Smooth muscle cell of the umbilical artery (primary cell): ENCODE results near the gene ZNF263. TPM values are rescaled to one million over a fixed set of nuclear protein-coding genes. Genes with fewer than 3 reads are reported as not detected.

Source experiments
- total RNA-seq: library from RNA; depleted of rRNA; stranded (reverse); fragments of >200 nt; gene quantifications from 2 replicates; pipeline ENCODE4 v1.2.3, GENCODE V29; 2014

Gene ZNF263
- total RNA-seq, result 44.5 and 45.7 TPM in 2 replicates

DNA sequence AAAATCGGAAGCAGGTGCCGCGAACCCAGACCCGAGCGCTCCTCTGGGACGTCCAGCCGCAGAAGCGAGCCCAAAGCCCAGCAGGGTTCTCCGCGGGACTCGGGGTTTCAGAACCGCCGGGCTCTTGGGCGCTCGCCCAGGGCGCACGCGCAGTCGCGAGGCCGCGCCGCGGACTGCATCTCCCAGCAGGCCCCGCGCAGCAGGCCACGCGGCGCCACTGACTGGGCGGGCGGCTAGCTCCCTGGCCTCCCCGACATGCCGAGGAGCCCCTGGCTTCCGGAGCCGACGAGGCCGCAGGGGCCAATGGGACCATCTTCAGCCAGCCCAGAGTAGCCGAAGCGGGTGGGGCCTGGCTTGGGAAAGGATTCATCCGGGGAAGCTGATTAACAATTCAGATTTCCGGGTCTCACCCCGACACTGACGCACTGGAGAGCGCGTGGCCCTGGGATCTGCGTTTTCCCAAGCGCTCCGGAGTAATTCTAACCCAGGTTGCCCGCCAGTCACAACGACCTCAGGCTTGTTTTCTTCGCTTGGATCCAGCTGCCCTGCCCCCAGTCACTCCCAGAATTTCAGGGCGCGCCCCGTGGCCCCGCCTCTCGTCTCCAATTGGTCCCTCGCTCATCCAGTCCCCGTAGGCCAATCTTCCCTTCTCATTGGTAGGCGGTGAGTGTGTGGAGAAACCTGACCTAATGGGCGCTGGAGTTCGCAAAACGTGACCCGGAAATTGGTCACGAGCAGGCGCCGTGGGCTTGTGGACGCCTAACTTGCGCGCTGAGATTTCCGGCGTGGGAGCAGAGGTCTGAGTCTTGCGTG is at the start of gene ZNF263:
ZNF263 (plus strand) TSS at position 762 of the 813 bp plus-strand sequence. CDS start 328 bp downstream, outside the sequence.

DNA sequence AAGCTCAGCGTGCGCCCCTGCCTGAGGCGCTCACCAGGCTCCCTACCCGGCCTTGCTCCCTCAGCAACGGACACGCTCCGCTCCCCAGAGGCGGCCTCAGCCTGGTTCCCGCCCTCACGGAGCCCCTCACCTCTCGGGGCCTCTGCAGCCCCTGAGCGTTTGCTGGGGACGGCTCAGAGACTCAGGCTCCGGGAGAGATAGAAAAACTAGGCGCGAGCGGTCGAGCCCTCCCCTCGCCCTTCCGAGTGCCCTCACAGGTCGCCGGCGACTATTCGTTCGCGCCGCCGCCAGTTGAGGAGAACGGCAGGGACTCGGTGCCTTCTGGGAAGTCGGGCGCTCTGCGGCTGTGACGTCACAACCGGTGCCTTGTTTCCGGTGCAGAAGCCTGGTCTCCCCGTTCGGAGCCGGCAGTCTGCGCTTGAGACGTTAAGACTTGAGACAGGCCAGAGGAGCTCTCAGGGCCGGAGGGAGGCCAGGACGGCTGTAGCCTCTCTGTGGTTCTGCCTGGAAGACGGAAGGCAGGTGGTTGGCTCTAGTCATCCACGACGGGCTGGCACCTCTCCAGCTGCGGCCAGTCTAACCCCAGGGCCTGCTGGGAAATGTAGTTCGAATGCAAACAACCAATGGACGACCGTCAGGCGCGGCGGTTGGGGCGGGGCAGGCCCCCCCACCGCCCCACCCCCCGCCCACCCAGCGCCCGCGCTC is 48.3 kb upstream of the ZNF263 start, which contains the start of gene ZNF200:
ZNF200 (minus strand) TSS at position 302 of the 705 bp plus-strand sequence. CDS start 1,403 bp downstream, outside the sequence.

DNA sequence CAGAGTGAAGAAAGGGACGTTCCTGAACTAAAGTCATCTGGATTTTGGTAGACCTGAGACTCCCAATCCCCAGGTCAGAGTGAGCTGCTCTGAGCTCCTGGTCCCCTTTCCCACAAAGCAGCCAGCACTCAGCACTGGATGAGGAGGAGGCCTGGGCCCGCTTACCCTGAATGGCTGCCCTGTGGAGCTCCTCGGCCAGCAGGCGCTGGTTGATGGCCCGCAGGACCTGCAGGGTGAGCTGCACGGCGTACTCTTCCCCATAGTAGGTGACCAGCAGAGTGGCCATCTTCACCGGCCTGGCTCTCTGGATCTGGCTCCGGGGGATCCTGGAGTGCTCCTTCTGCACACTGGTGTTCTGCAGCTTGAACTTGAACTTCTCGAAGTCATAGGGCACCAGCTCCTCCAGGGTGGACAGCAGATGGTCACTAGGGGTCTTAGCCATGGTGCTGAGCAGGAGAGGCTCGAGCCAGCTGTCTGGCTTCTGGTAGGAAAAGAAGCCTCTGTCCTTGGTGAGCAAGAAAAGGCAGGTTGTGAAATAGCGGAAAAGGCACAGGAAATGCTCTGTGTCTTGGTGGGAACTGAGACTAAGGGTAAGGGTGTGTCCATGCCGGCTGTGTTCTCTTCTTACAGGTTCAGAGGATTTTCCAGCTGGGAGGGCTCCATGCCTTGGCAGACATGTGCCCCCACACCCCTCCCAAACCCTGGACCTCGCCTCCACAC is 27.0 kb upstream of the ZNF263 start, which contains the start of gene MEFV:
MEFV (minus strand) TSS at position 488 of the 720 bp plus-strand sequence; CDS start at position 442, 46 bp downstream.

DNA sequence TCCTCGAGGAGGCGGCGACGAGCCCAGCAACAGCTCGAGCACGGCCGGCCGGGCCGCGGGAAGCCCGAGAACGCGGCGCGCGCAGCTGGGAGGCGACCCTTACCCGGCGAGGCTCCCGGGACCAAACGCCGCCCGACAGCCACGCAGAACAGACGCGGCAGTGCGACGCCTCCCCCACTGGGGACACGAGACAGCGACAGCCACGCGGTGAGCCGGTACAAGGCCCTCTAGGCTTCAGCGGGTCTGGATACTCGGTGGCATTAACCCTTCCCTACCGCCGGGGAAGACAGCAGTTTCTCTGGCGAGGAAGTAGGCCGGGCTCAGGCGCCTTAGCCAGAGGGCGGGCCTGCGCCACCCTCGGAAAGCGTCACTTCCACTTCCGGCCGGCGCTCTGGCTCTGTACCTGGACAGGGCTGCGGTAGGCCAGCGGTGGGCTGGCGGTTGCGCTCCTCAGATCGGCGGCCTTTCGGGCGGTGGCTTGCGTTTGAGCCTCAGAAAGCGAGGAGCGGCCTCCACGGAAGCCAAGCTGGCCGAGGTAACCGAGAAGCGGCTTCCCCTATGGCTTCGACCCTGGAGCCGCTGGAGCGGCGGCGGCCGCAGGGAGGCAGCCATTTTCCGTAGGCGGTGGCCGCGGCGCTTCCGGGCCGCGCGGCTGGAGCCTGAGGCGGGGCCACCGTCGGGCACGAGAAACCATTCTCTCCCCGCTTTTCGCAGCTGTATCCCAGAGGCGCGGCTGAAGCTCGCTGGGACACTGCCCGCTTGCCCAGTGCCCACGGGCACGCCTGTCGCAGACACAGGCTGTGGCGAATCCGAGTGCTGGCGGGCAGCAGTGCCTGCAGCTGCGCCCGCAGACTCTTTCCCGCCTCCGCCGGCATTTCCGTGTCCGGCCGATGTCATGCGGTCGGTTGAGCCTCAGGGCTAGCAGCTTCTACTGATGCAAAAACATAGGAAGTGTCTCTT is 22.1 kb downstream of the ZNF263 start, which contains the start of the genes TIGD7 and ZNF75A:
TIGD7 (minus strand) TSS at position 322 of the 960 bp plus-strand sequence. CDS start 4,816 bp downstream, outside the sequence.
ZNF75A (plus strand) TSS at position 389 of the 960 bp plus-strand sequence. CDS start 2,932 bp downstream, outside the sequence.

Other genes starting within 250 kb of the ZNF263 start
- 0.28 and 0.59 TPM in 2 replicates for gene BICDL2, start 246.5 kb upstream of the ZNF263 start, total RNA-seq
- gene MMP25, start 236.9 kb upstream of the ZNF263 start, total RNA-seq, result not detected in 2 replicates
- gene IL32, start 217.9 kb upstream of the ZNF263 start, total RNA-seq, result 12.5 and 23.7 TPM in 2 replicates
- not detected in 2 replicates for gene ZSCAN10, start 184.2 kb upstream of the ZNF263 start, total RNA-seq
- gene ZNF205, start 170.9 kb upstream of the ZNF263 start, total RNA-seq, result 12.2 and 14.9 TPM in 2 replicates
- 8.0 and 14.0 TPM in 2 replicates for gene ZNF213, start 148.5 kb upstream of the ZNF263 start, total RNA-seq
- gene OR1F1, start 95.3 kb upstream of the ZNF263 start, total RNA-seq, result not detected in 2 replicates
- gene ZNF200, start 48.3 kb upstream of the ZNF263 start, total RNA-seq, result 8.0 and 10.1 TPM in 2 replicates
- 0.14 TPM in 1 of 2 replicates, not detected in the other for gene MEFV, start 26.9 kb upstream of the ZNF263 start, total RNA-seq
- 4.0 and 5.3 TPM in 2 replicates for gene TIGD7, start 21.9 kb downstream of the ZNF263 start, total RNA-seq
- 14.0 and 19.3 TPM in 2 replicates for gene ZNF75A, start 22.0 kb downstream of the ZNF263 start, total RNA-seq
- under 0.01 and 0.14 TPM in 2 replicates for gene OR2C1, start 72.4 kb downstream of the ZNF263 start, total RNA-seq
- gene ZSCAN32, start 117.5 kb downstream of the ZNF263 start, total RNA-seq, result 11.9 and 12.6 TPM in 2 replicates
- 3.9 and 4.8 TPM in 2 replicates for gene ZNF174, start 117.7 kb downstream of the ZNF263 start, total RNA-seq
- gene ZNF597, start 160.0 kb downstream of the ZNF263 start, total RNA-seq, result 3.0 and 3.3 TPM in 2 replicates
- gene NAA60, start 160.2 kb downstream of the ZNF263 start, total RNA-seq, result 12.5 and 17.5 TPM in 2 replicates
- not detected in 2 replicates for gene C16orf90, start 212.0 kb downstream of the ZNF263 start, total RNA-seq
- 17.2 and 18.7 TPM in 2 replicates for gene CLUAP1, start 217.5 kb downstream of the ZNF263 start, total RNA-seq